H9 (cell line): ENCODE data around the gene FAXC. TPM values are rescaled to one million over a fixed set of nuclear protein-coding genes. Genes with fewer than 3 reads are reported as not detected.

Experiments used
- DNase-seq: peaks from one replicate; pipeline ENCODE4 v3.0.0-alpha.2; 2017
- H2AFZ ChIP-seq: one replicate; pipeline ENCODE4 v1.6.1; 2013; ENCODE audit warnings: mild to moderate bottlenecking, low read length, control low read depth, moderate library complexity
- H2AK5ac ChIP-seq: 2 replicates; pipeline ENCODE4 v1.6.1; 2013; ENCODE audit warnings: low read length, control low read depth, mixed read lengths; ENCODE audit not compliant: insufficient read length
- H2BK120ac ChIP-seq: one replicate; pipeline ENCODE4 v1.6.1; 2013; ENCODE audit warnings: low read depth, mild to moderate bottlenecking, low read length, control low read depth, inconsistent platforms; ENCODE audit not compliant: poor library complexity, severe bottlenecking
- H2BK12ac ChIP-seq: 2 replicates; pipeline ENCODE4 v1.6.1; 2013; ENCODE audit warnings: low read length, control low read depth, mixed read lengths, low read depth; ENCODE audit not compliant: insufficient read length
- H2BK15ac ChIP-seq: 2 replicates; pipeline ENCODE4 v1.6.1; 2013; ENCODE audit warnings: low read depth, low read length, control low read depth
- H2BK20ac ChIP-seq: one replicate; pipeline ENCODE4 v1.6.1; 2013; ENCODE audit warnings: low read depth, mild to moderate bottlenecking, low read length, control low read depth, inconsistent platforms; ENCODE audit not compliant: poor library complexity, severe bottlenecking
- H2BK5ac ChIP-seq: 2 replicates; pipeline ENCODE4 v1.6.1; 2013; ENCODE audit warnings: low read length, control low read depth, mixed read lengths; ENCODE audit not compliant: insufficient read length
- H3K14ac ChIP-seq: 2 replicates; pipeline ENCODE4 v1.6.1; 2013; ENCODE audit warnings: low read length, control low read depth; ENCODE audit not compliant: insufficient read depth
- H3K18ac ChIP-seq: 2 replicates; pipeline ENCODE4 v1.6.1; 2013; ENCODE audit warnings: low read depth, mild to moderate bottlenecking, mixed read lengths, low read length, control low read depth; ENCODE audit not compliant: insufficient read length
- H3K23ac ChIP-seq: 2 replicates; pipeline ENCODE4 v1.6.1; 2013; ENCODE audit warnings: low read length, control low read depth, mixed read lengths, low read depth; ENCODE audit not compliant: insufficient read length
- H3K23me2 ChIP-seq: 2 replicates; pipeline ENCODE4 v1.6.1; 2013; ENCODE audit warnings: low read depth, mild to moderate bottlenecking, mixed read lengths, low read length, control low read depth; ENCODE audit not compliant: insufficient read length, poor library complexity, severe bottlenecking
- H3K27ac ChIP-seq: 2 replicates; pipeline ENCODE4 v1.5.1; 2013; ENCODE audit warnings: low read length, control low read depth, mixed read lengths, low read depth; ENCODE audit not compliant: insufficient read length
- H3K27me3 ChIP-seq: 2 replicates; pipeline ENCODE4 v1.6.1; 2013; ENCODE audit warnings: low read length, control low read depth, inconsistent platforms; ENCODE audit not compliant: insufficient read depth
- H3K4ac ChIP-seq: 2 replicates; pipeline ENCODE4 v1.6.1; 2013; ENCODE audit warnings: low read depth, mild to moderate bottlenecking, control low read depth, inconsistent platforms, low read length, moderate library complexity
- H3K4me1 ChIP-seq: 2 replicates; pipeline ENCODE4 v1.6.1; 2013; ENCODE audit warnings: low read length, control low read depth, inconsistent platforms; ENCODE audit not compliant: insufficient read depth
- H3K4me2 ChIP-seq: 2 replicates; pipeline ENCODE4 v1.6.1; 2013; ENCODE audit warnings: low read length, control low read depth, mixed read lengths; ENCODE audit not compliant: insufficient read length, insufficient read depth
- H3K56ac ChIP-seq: 2 replicates; pipeline ENCODE4 v1.6.1; 2013; ENCODE audit warnings: low read depth, mild to moderate bottlenecking, mixed read lengths, low read length, control low read depth; ENCODE audit not compliant: insufficient read length
- H3K79me1 ChIP-seq: 2 replicates; pipeline ENCODE4 v1.6.1; 2013; ENCODE audit warnings: low read depth, mild to moderate bottlenecking, moderate library complexity, low read length, control low read depth, inconsistent platforms; ENCODE audit not compliant: insufficient read depth, poor library complexity, severe bottlenecking
- H3K79me2 ChIP-seq: 2 replicates; pipeline ENCODE4 v1.6.1; 2013; ENCODE audit warnings: low read length, control low read depth, inconsistent platforms; ENCODE audit not compliant: insufficient read depth
- H3K9ac ChIP-seq: 2 replicates; pipeline ENCODE4 v1.6.1; 2013; ENCODE audit warnings: low read length, control low read depth, mixed read lengths; ENCODE audit not compliant: insufficient read length; ENCODE audit errors: extremely low read depth
- H3K9me3 ChIP-seq: one replicate; pipeline ENCODE4 v1.6.1; 2013; ENCODE audit warnings: low read depth, low read length, inconsistent platforms; ENCODE audit not compliant: control insufficient read depth
- H3T11ph ChIP-seq: one replicate; pipeline ENCODE4 v1.6.1; 2013; ENCODE audit warnings: mild to moderate bottlenecking, low read length, control low read depth, inconsistent platforms
- H4K20me1 ChIP-seq: one replicate; pipeline ENCODE4 v1.6.1; 2013; ENCODE audit not compliant: control insufficient read depth, insufficient read length, insufficient read depth
- H4K5ac ChIP-seq: 2 replicates; pipeline ENCODE4 v1.6.1; 2013; ENCODE audit warnings: low read depth, mild to moderate bottlenecking, mixed read lengths, low read length, control low read depth; ENCODE audit not compliant: insufficient read length
- H4K8ac ChIP-seq: replicated peaks from 2 replicates; pipeline ENCODE4 v1.6.1; 2013; ENCODE audit warnings: low read length, control low read depth, mixed read lengths, low read depth; ENCODE audit not compliant: insufficient read length
- H4K91ac ChIP-seq: 2 replicates; pipeline ENCODE4 v1.6.1; 2013; ENCODE audit warnings: low read depth, mild to moderate bottlenecking, moderate library complexity, mixed read lengths, low read length, control low read depth; ENCODE audit not compliant: insufficient read length
- H3K27ac Mint-ChIP-seq, 3 experiments: 2 replicates in 2 of 3; 3 replicates in 1 of 3; pipeline ENCODE4 v1.8.0; 2020 to 2021; ENCODE audit warnings: mixed read lengths in 3 of 3, mild to moderate bottlenecking in 1 of 3, moderate library complexity in 1 of 3
- H3K27me3 Mint-ChIP-seq: 2 replicates; pipeline ENCODE4 v1.8.0; 2021; ENCODE audit warnings: low read depth, mild to moderate bottlenecking, moderate library complexity, mixed read lengths
- H3K36me3 Mint-ChIP-seq, 3 experiments: 2 replicates in 2 of 3; 3 replicates in 1 of 3; pipeline ENCODE4 v1.8.0; 2020 to 2021; ENCODE audit warnings: low read depth in 3 of 3, mixed read lengths in 3 of 3; ENCODE audit not compliant: insufficient read depth in 1 of 3
- H3K4me1 Mint-ChIP-seq, 2 experiments: 2 replicates each; pipeline ENCODE4 v1.8.0; 2020; ENCODE audit warnings: mixed read lengths in 2 of 2
- H3K4me3 Mint-ChIP-seq, 2 experiments: 2 replicates in 1 of 2; 3 replicates in 1 of 2; pipeline ENCODE4 v1.8.0; 2020 to 2021; ENCODE audit warnings: mild to moderate bottlenecking in 2 of 2, mixed read lengths in 2 of 2, moderate library complexity in 1 of 2
- H3K9me3 Mint-ChIP-seq, 2 experiments: 2 replicates in 1 of 2; 3 replicates in 1 of 2; pipeline ENCODE4 v1.8.0; 2020; ENCODE audit warnings: mild to moderate bottlenecking in 2 of 2, mixed read lengths in 2 of 2, moderate library complexity in 1 of 2
- CTCF ChIP-seq: fragments of 200-600 bp; sonication (generic); conservative IDR thresholded peaks from 3 replicates; pipeline ENCODE4 v1.8.0; 2021; ENCODE audit warnings: antibody characterized with exemption, mild to moderate bottlenecking
- WGBS: extraction: QIAGEN DNeasy Blood & Tissue Kit; methylation state at CpG from one replicate; pipeline ENCODE4 v1.1.7; 2013; ENCODE audit warnings: missing lambda C conversion rate, low lambda C conversion rate, mixed read lengths; ENCODE audit not compliant: insufficient read length; ENCODE audit errors: extremely low coverage; 5-methylcytosine and 5-hydroxymethylcytosine counted together
- total RNA-seq: library from RNA; stranded (reverse); gene quantifications from 2 replicates; pipeline ENCODE4 v1.2.1, GENCODE V29; 2021

The FAXC gene
- total RNA-seq, 1 experiment from 2014 or later, result 17.2 TPM

- Histone ChIP-seq H3K79me2 (no peaks in the 10 kb centered on the region), H2AK5ac (no peak overlapping the region), H2BK15ac (no peak overlapping the region), H3T11ph (no peak overlapping the region), H4K5ac (no peak overlapping the region), H3K23ac (no peak overlapping the region), H3K4me2 (peak overlapping the region; percentile 58), H3K79me1 (no peaks in the 10 kb centered on the region), H3K14ac (no peak overlapping the region; the same call in 1 of the 2 replicates), H3K18ac (peak overlapping the region; percentile 39), H3K27ac (peak overlapping the region; percentile 47), H3K23me2 (no peaks in the 10 kb centered on the region), H2BK12ac (no peak overlapping the region), H2BK20ac (no peak overlapping the region), H3K27me3 (no peaks in the 10 kb centered on the region), H2BK5ac (no peak overlapping the region), H3K4me1 (no peaks in the 10 kb centered on the region), H2AFZ (no peak overlapping the region), H4K20me1 (no peaks in the 10 kb centered on the region), H3K56ac (no peak overlapping the region), H4K8ac (no peak overlapping the region), H2BK120ac (no peak overlapping the region), H3K9me3 (no peaks in the 10 kb centered on the region), H3K9ac (peak overlapping the region; percentile 93), H4K91ac (no peak overlapping the region), H3K4ac (no peak overlapping the region)
- H3K27me3 Mint-ChIP-seq, result peaks cover 2% of the 10 kb centered on the region
- H3K27ac Mint-ChIP-seq, result peak overlapping the region; percentile 99 to 100 (median 99)
- no peak for TF ChIP-seq CTCF
- DNase-seq, result no peak
- no peaks in the 10 kb centered on the region for H3K9me3 Mint-ChIP-seq
- H3K36me3 Mint-ChIP-seq, result peaks cover 0 to 11% (median 0%) of the 10 kb centered on the region in 3 experiments; a peak in 3 of 7 replicates
- H3K4me1 Mint-ChIP-seq, result peaks cover 0 to 5% of the 10 kb centered on the region in 2 experiments
- WGBS, result no CpG with 5 or more reads among the region's 2 CpGs
- H3K4me3 Mint-ChIP-seq, result peak overlapping the region; percentile 96 to 97
These were observed 43.9 kb upstream of the FAXC start for GRCh38 chr6:99393366-99393697.
